HG03175 (cell line): ENCODE data around the gene SPINT1.
A peak's percentile ranks its signal among the peaks of the same experiment; 100 is the strongest.
"Not testable (repeated sequence)": the region's sequence is repeated elsewhere in the genome, so short reads cannot be mapped to it uniquely, and the experiment has no call there.

Source experiments
- ATAC-seq: cut with Tn5 transposase; IDR thresholded peaks from one replicate; pipeline ENCODE4 v1.9.1; 2021; ENCODE audit warnings: mild to moderate bottlenecking, moderate library complexity; ENCODE audit not compliant: unreplicated experiment

SPINT1 gene

GRCh38 chr15:40857601-40858341 is 13.9 kb downstream of the SPINT1 start:
- ATAC-seq, result peak; percentile 75

- ATAC-seq, result no peak
Measured at GRCh38 chr15:40858706-40859105, 14.9 kb downstream of the SPINT1 start.

GRCh38 chr15:40859206-40859851 is 15.5 kb downstream of the SPINT1 start:
- peak; percentile 68 for ATAC-seq

- ATAC-seq, result not testable (repeated sequence)
Measured at GRCh38 chr15:40861147-40861546, 17.3 kb downstream of the SPINT1 start.

- ATAC-seq, result no peak
Measured at GRCh38 chr15:40863660-40864270, 19.9 kb downstream of the SPINT1 start.

- no peak for ATAC-seq
Measured at GRCh38 chr15:40867199-40867598, 23.4 kb downstream of the SPINT1 start.

- no peak for ATAC-seq
Measured at GRCh38 chr15:40869686-40870085, 25.8 kb downstream of the SPINT1 start.

GRCh38 chr15:40870716-40871115 is 26.9 kb downstream of the SPINT1 start:
- no peak for ATAC-seq

- no peak for ATAC-seq
Measured at GRCh38 chr15:40871749-40872617, 28.1 kb downstream of the SPINT1 start.

- ATAC-seq, result no peak
Measured at GRCh38 chr15:40872791-40873693, 29.2 kb downstream of the SPINT1 start.

- peak; percentile 44 for ATAC-seq
Measured at GRCh38 chr15:40873694-40874561, 30.1 kb downstream of the SPINT1 start, which contains the start of gene RHOV. Gene RHOV, minus strand, starts transcription at chr15:40874234. Its CDS starts 95 bp downstream, at chr15:40874139.

GRCh38 chr15:40875991-40876730 is 32.3 kb downstream of the SPINT1 start:
- no peak for ATAC-seq

GRCh38 chr15:40877694-40878093 is 33.8 kb downstream of the SPINT1 start:
- no peak for ATAC-seq

- peak; percentile 54 for ATAC-seq
Measured at GRCh38 chr15:40878785-40879184, 34.9 kb downstream of the SPINT1 start.

GRCh38 chr15:40879609-40880008 is 35.8 kb downstream of the SPINT1 start:
- ATAC-seq, result no peak

GRCh38 chr15:40881351-40881750 is 37.5 kb downstream of the SPINT1 start:
- ATAC-seq, result no peak

GRCh38 chr15:40886586-40886985 is 42.7 kb downstream of the SPINT1 start:
- ATAC-seq, result no peak

GRCh38 chr15:40889112-40889511 is 45.3 kb downstream of the SPINT1 start:
- no peak for ATAC-seq
